Spinal cord (tissue), 10 donors: ENCODE results near the gene CENPP. TPM values are rescaled to one million over a fixed set of nuclear protein-coding genes. Genes with fewer than 3 reads are reported as not detected.
"Not testable (repeated sequence)": the region's sequence is repeated elsewhere in the genome, so short reads cannot be mapped to it uniquely, and the experiment has no call there.

Experiments used
- DNase-seq, 6 donors: peaks; one replicate each; pipeline versions ENCODE4 v3.0.0 to v3.0.0-alpha.2; 2013 to 2015; ENCODE audit warnings: low spot score in 6 of 6, low read depth in 4 of 6
- H3K27ac ChIP-seq: one replicate; pipeline ENCODE4 v1.5.1; 2013; ENCODE audit warnings: low read depth, low read length, control low read depth
- H3K27me3 ChIP-seq: one replicate; pipeline ENCODE4 v1.6.1; 2013; ENCODE audit warnings: low read length; ENCODE audit not compliant: control insufficient read depth, insufficient read depth
- H3K36me3 ChIP-seq: one replicate; pipeline ENCODE4 v1.6.1; 2013; ENCODE audit warnings: low read length; ENCODE audit not compliant: control insufficient read depth, insufficient read depth
- H3K4me1 ChIP-seq: one replicate; pipeline ENCODE4 v1.6.1; 2013; ENCODE audit warnings: low read length; ENCODE audit not compliant: control insufficient read depth, insufficient read depth
- H3K4me3 ChIP-seq: one replicate; pipeline ENCODE4 v1.5.1; 2013; ENCODE audit warnings: low read depth, low read length, control low read depth
- H3K9me3 ChIP-seq: one replicate; pipeline ENCODE4 v1.6.1; 2013; ENCODE audit warnings: low read length; ENCODE audit not compliant: control insufficient read depth, insufficient read depth
- WGBS: methylation state at CpG from one replicate; pipeline ENCODE4 v1.1.5; 2013; ENCODE audit warnings: missing lambda C conversion rate; ENCODE audit not compliant: insufficient coverage; 5-methylcytosine and 5-hydroxymethylcytosine counted together
- polyA plus RNA-seq, 2 donors: library from polyadenylated mRNA; unstranded; fragments of 120-200 nt; gene quantifications; one replicate each; pipeline ENCODE4 v1.2.1, GENCODE V29; 2013; ENCODE audit not compliant: insufficient read length in 2 of 2
- total RNA-seq, 2 donors: library from RNA; depleted of rRNA in 1 of 2; stranded (reverse); fragments of 120-200 nt in 1 of 2; fragments of >200 nt in 1 of 2; gene quantifications; one replicate each; pipeline versions ENCODE4 v1.2.3 to v1.2.4, GENCODE V29; 2013 to 2014
- donor health status: healthy.

The CENPP gene
- total and polyA plus RNA-seq, 4 donors = 5.4 to 15.5 (median 10.2) TPM

DNA sequence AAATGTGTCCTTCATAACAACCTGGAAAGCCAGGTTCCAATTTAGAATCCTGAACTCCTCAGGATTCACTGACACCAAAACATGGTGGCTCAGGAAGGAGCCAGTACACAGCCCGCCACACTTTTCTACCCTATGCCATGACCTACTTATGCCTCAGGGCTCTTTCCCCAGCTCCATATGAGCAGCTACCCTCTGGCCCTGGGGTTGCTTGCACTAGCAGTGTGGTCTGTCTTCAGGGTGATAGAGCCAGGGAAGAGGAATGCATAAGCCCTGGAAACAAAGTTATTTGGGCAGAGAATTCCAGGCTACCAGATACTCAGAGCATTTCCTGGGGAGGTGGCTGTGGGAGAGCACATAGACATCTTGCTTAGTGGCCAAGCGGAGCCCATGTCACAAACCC, 225.0 kb downstream of the CENPP start:
- H3K36me3 ChIP-seq = no peaks in the 10 kb centered on the region
- no peak for DNase-seq

GRCh38 chr9:92558612-92559374, 233.0 kb downstream of the CENPP start:
- Histone ChIP-seq H3K27ac (no peak overlapping the region), H3K36me3 (no peaks in the 10 kb centered on the region), H3K4me1 (no peaks in the 10 kb centered on the region), H3K9me3 (no peaks in the 10 kb centered on the region), H3K4me3 (no peak overlapping the region), H3K27me3 (no peaks in the 10 kb centered on the region)
- DNase-seq = no peak
- 88% methylated on average over 10 of the region's 16 CpGs for WGBS

More for the DNA sequence above, 225.0 kb downstream of the CENPP start:
- no peak overlapping the region for H3K4me3 ChIP-seq
- WGBS = 100% methylated on average over 1 of the region's 2 CpGs
- H3K4me1 ChIP-seq = no peaks in the 10 kb centered on the region
- no peaks in the 10 kb centered on the region for H3K27me3 ChIP-seq
- no peak overlapping the region for H3K27ac ChIP-seq
- H3K9me3 ChIP-seq = peaks cover 1% of the 10 kb centered on the region

DNA sequence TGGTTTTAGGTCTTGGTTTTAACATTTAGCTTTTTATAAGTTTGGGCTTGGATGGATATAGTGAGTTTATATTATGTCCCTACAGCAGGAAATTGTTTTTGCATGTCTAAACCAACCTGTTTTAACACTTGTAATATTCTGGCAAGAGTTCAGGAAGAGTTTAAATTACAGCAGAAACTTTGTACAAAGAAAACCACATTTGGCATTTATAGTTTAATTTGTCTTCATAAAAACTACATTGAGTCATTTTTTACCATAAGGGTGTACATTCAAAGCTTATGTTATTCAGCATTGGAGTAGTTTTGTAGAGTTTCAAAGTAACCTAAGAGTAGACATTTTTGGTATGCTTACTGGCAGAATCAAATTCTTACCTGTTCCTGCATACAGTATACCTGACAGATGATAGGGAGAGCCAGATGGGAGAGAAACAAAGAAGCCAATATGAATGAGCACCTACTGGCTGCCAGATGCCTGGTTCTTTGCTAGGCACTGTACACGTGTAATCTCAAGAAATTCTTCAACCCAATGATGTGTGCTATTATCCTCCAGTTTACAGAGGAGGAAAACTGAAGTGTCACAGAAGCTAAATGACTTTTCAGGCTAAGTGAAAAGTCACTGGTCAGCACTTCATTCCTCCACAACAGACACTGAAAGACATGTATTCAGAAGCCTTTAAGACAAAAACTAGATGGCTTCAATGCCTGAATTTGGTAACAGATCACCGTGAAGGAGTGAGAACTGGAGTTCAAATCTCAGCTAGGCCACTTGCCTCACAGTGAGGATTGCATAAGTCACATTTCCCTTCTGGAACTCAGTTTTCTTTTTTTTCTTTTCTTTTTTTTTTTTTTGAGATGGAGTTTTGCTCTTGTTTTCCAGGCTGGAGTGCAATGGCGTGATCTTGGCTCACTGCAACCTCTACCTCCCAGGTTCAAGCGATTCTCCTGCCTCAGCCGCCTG, 235.9 kb downstream of the CENPP start:
- no CpG with 5 or more reads among the region's 5 CpGs for WGBS
- no peaks in the 10 kb centered on the region for H3K9me3 ChIP-seq
- DNase-seq = no peak
- H3K27me3 ChIP-seq = no peaks in the 10 kb centered on the region
- H3K4me1 ChIP-seq = no peaks in the 10 kb centered on the region
- H3K36me3 ChIP-seq = no peaks in the 10 kb centered on the region
- H3K4me3 ChIP-seq = no peak overlapping the region
- H3K27ac ChIP-seq = no peak overlapping the region

DNA sequence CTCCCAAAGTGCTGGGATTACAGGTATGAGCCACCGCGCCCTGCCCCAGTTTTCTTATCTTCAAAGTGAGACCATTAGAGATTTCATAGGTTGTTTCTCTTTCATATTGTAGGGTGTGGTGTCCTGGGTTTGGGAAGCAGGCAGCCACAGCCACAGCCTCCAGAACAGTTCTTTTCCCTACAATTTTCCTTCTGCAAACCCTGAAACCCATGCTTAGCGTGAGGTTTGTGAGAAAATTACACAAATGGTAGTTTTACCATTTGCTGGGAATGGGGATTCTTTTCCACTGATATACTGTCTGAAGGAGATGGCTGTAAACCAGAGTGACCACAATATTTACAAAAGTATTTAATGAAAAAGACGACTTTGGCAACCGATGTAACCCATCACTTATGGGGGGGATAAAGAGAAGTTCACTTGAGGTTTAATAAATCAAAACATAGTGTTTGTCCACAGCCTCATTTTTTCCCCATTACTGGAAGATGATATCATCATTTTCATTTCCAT, 236.8 kb downstream of the CENPP start:
- 100% methylated on average over 2 of the region's 5 CpGs for WGBS
- DNase-seq = no peak
- Histone ChIP-seq H3K27ac (no peak overlapping the region), H3K4me1 (no peaks in the 10 kb centered on the region), H3K4me3 (no peak overlapping the region), H3K9me3 (no peaks in the 10 kb centered on the region), H3K36me3 (no peaks in the 10 kb centered on the region), H3K27me3 (no peaks in the 10 kb centered on the region)

DNA sequence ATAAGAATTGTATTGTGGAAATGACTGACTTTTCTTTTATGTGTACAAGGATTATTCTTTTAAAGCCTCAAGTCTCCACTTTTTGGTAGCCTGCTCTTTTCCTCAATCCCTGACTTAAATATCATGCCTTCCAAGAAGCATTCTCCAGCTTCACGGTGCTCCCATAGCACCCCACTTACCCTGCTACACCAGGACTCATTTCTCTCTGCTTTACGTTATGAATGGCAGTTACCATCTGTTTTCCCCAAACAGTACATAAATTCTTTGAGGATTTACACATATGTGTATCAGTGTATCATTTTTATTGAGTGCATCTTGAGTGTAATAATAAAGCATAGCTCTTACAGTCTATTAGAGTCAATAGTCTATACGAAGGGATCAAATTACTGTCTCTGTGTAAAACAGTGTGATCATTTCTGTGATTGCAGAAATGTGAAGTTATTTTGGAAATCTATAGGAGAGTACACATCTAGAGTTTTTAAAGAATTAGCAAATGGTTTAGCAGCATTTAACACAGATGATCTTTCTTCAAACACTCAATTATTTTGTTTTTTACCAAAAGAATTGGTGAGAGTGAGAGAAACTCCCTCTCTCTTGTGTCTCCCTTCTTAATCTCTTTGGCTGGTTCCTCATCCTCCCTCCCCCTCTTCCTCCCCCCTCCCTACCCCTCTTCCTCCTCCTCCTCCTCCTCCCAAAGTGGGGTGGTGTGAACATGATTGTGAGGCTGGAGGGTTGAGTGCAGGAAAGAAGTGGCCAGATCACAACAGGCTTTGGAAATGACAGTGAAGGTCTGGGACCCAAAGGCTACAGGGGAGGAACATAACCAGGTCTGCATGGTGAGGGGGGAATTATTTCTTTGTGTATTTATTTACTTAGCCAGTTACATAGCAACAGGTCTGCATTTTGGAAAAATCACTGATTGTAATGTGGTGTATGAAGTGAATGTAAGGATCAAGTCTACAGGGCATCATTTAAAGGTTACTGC, 237.7 kb downstream of the CENPP start:
- DNase-seq = peak in 1 of 6 donors; percentile 30
- Histone ChIP-seq H3K4me3 (no peak overlapping the region), H3K9me3 (no peaks in the 10 kb centered on the region), H3K36me3 (no peaks in the 10 kb centered on the region), H3K4me1 (no peaks in the 10 kb centered on the region), H3K27me3 (no peaks in the 10 kb centered on the region), H3K27ac (no peak overlapping the region)
- WGBS = 75% methylated on average over 1 of the region's 3 CpGs

DNA sequence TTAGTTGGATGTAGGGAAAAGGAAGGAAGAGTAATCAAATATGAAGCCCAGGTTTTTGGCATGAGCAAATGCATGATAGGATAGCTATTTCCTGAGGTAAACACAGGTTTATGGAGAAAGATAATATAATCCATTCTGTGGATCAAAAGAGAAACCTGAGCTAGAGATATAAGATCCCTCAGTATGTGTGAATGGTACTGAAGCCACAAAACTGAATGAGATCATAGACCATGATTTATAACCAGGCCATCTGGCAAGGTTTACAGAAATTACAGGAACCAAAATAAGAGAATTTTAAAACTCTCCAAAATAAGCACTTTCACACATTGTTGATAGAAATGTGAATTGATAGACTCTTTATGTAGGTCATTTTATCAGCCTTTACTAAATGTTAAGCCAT, 238.8 kb downstream of the CENPP start:
- H3K4me1 ChIP-seq = no peaks in the 10 kb centered on the region
- peak overlapping the region; percentile 43 for H3K27ac ChIP-seq
- H3K27me3 ChIP-seq = no peaks in the 10 kb centered on the region
- H3K4me3 ChIP-seq = no peak overlapping the region
- peak in 1 of 6 donors; percentile 38 for DNase-seq
- H3K36me3 ChIP-seq = no peaks in the 10 kb centered on the region
- H3K9me3 ChIP-seq = no peaks in the 10 kb centered on the region

DNA sequence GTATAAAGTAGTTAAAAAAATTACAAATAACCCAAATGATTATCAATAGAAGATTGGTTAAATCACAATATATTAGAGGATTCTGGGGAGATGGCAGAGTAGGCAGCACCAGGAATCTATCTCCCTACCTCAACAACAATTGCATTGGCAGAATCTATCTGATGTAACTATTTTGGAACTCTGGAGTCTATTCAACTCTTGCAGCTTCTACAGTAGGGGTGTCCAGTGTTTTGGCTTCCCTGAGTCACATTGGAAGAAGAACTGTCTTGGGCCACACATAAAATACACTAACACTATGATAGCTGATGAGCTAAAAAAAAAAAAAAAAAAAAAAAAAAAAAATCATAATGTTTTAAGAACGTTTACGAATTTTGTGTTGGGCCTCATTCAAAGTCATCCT, 239.2 kb downstream of the CENPP start:
- H3K4me1 ChIP-seq = no peaks in the 10 kb centered on the region
- peak overlapping the region; percentile 43 for H3K27ac ChIP-seq
- WGBS = 100% methylated on average over 2 of the region's 2 CpGs
- no peaks in the 10 kb centered on the region for H3K36me3 ChIP-seq
- H3K27me3 ChIP-seq = no peaks in the 10 kb centered on the region
- peak in 1 of 6 donors; percentile 26 for DNase-seq
- H3K9me3 ChIP-seq = no peaks in the 10 kb centered on the region
- H3K4me3 ChIP-seq = no peak overlapping the region

GRCh38 chr9:92571871-92572270, 246.1 kb downstream of the CENPP start:
- WGBS = no CpG with 5 or more reads among the region's 2 CpGs
- DNase-seq, H3K27ac ChIP-seq, H3K4me1 ChIP-seq, H3K36me3 ChIP-seq, H3K27me3 ChIP-seq, H3K9me3 ChIP-seq, H3K4me3 ChIP-seq: not testable (repeated sequence)

GRCh38 chr9:92573612-92574011, 247.9 kb downstream of the CENPP start:
- DNase-seq, H3K27ac ChIP-seq, H3K36me3 ChIP-seq, H3K27me3 ChIP-seq, H3K9me3 ChIP-seq, H3K4me3 ChIP-seq, H3K4me1 ChIP-seq: not testable (repeated sequence)
- WGBS = 96% methylated on average over 14 of the region's 14 CpGs
